OCI-LY1 (cell line): ENCODE measurements around the gene RNF121.

Source experiments
- H2AFZ ChIP-seq: fragments of 200-600 bp; sonication (generic), shearing (Covaris generic); 2 replicates; pipeline ENCODE4 v1.6.0; 2014; ENCODE audit warnings: antibody characterized with exemption, mild to moderate bottlenecking, low read length
- H3F3A ChIP-seq: fragments of 200-600 bp; sonication (generic), shearing (Covaris generic); 2 replicates; pipeline ENCODE4 v1.6.0; 2014; ENCODE audit warnings: mild to moderate bottlenecking, antibody characterized with exemption, low read length, moderate library complexity; ENCODE audit not compliant: insufficient read depth
- H3K27ac ChIP-seq: fragments of 200-600 bp; sonication (generic); 2 replicates; pipeline ENCODE4 v1.5.1; 2014; ENCODE audit warnings: low read length, mixed run types, mild to moderate bottlenecking, low read depth; ENCODE audit not compliant: poor library complexity, severe bottlenecking
- H3K27me3 ChIP-seq: fragments of 200-600 bp; sonication (generic); 2 replicates; pipeline ENCODE4 v1.6.0; 2014; ENCODE audit warnings: antibody characterized with exemption, mild to moderate bottlenecking, low read length, moderate library complexity; ENCODE audit not compliant: insufficient read depth
- H3K36me3 ChIP-seq: fragments of 200-600 bp; sonication (generic); 2 replicates; pipeline ENCODE4 v1.6.1; 2014; ENCODE audit warnings: mild to moderate bottlenecking, antibody characterized with exemption, low read length, moderate library complexity, mixed read lengths; ENCODE audit not compliant: insufficient read depth
- H3K4me1 ChIP-seq: fragments of 200-600 bp; sonication (generic); 2 replicates; pipeline ENCODE4 v1.5.1; 2014; ENCODE audit warnings: mild to moderate bottlenecking, low read length, moderate library complexity; ENCODE audit not compliant: insufficient read depth, severe bottlenecking
- H3K4me2 ChIP-seq: fragments of 200-600 bp; sonication (generic), shearing (Covaris generic); 2 replicates; pipeline ENCODE4 v1.6.1; 2014; ENCODE audit warnings: low read length
- H3K4me3 ChIP-seq: fragments of 200-600 bp; sonication (generic); 2 replicates; pipeline ENCODE4 v1.5.1; 2014; ENCODE audit warnings: low read length, low read depth, mild to moderate bottlenecking, mixed read lengths; ENCODE audit not compliant: poor library complexity, severe bottlenecking
- H3K79me2 ChIP-seq: fragments of 200-600 bp; shearing (Covaris generic); 2 replicates; pipeline ENCODE4 v1.6.1; 2016; ENCODE audit warnings: mixed run types, low read length, mixed read lengths; ENCODE audit not compliant: insufficient read depth
- H3K9ac ChIP-seq: fragments of 200-600 bp; sonication (generic), shearing (Covaris generic); 2 replicates; pipeline ENCODE4 v1.6.1; 2014; ENCODE audit warnings: mild to moderate bottlenecking, low read length, mixed read lengths
- H3K9me2 ChIP-seq: fragments of 200-600 bp; sonication (generic), shearing (Covaris generic); 2 replicates; pipeline ENCODE4 v1.6.1; 2014; ENCODE audit warnings: low read depth, mild to moderate bottlenecking, low read length, mixed read lengths
- H3K9me3 ChIP-seq: fragments of 200-600 bp; shearing (Covaris generic); 2 replicates; pipeline ENCODE4 v1.6.1; 2014; ENCODE audit warnings: low read length, mixed read lengths
- H4K20me1 ChIP-seq: fragments of 200-600 bp; sonication (generic), shearing (Covaris generic); 2 replicates; pipeline ENCODE4 v1.6.0; 2016; ENCODE audit warnings: mild to moderate bottlenecking, low read length; ENCODE audit not compliant: insufficient read depth
- EZH2 ChIP-seq: fragments of 200-600 bp; sonication (generic), shearing (Covaris generic); IDR thresholded peaks from 2 replicates; pipeline ENCODE4 v1.8.0; 2017; ENCODE audit warnings: borderline replicate concordance, mixed run types, mild to moderate bottlenecking, antibody characterized with exemption, low read length, moderate library complexity, mixed read lengths
- TF ChIP-seq, protein P1 (sequence below): fragments of 200-600 bp; sonication (generic), shearing (Covaris generic); IDR thresholded peaks from 2 replicates; pipeline ENCODE4 v1.5.1; 2017; ENCODE audit warnings: mild to moderate bottlenecking, antibody characterized with exemption, low read length, moderate library complexity, mixed read lengths

Gene RNF121

GRCh38 chr11:71927820-71928736 lies 768 bp upstream of the RNF121 start, which contains the start of gene XNDC1N:
TSS of gene XNDC1N (minus strand) at chr11:71928594. CDS start at chr11:71923353, 5,241 bp downstream.
- peaks cover 19% of the 10 kb centered on the region for H3K36me3 ChIP-seq
- no peaks in the 10 kb centered on the region for H3K27me3 ChIP-seq
- peak within 1 kb of the TSS; percentile 92 for H3K4me2 ChIP-seq
- H3K4me1 ChIP-seq: peaks cover 46% of the 10 kb centered on the region
- H3K79me2 ChIP-seq: peaks cover 51% of the 10 kb centered on the region
- no peaks in the 10 kb centered on the region for H3K9me2 ChIP-seq
- H3K9me3 ChIP-seq: no peaks in the 10 kb centered on the region
- no peaks in the 10 kb centered on the region for H4K20me1 ChIP-seq
- no peaks in the 10 kb centered on the region for H3F3A ChIP-seq
- no peak for TF ChIP-seq EZH2
- TF ChIP-seq, protein P1, sequence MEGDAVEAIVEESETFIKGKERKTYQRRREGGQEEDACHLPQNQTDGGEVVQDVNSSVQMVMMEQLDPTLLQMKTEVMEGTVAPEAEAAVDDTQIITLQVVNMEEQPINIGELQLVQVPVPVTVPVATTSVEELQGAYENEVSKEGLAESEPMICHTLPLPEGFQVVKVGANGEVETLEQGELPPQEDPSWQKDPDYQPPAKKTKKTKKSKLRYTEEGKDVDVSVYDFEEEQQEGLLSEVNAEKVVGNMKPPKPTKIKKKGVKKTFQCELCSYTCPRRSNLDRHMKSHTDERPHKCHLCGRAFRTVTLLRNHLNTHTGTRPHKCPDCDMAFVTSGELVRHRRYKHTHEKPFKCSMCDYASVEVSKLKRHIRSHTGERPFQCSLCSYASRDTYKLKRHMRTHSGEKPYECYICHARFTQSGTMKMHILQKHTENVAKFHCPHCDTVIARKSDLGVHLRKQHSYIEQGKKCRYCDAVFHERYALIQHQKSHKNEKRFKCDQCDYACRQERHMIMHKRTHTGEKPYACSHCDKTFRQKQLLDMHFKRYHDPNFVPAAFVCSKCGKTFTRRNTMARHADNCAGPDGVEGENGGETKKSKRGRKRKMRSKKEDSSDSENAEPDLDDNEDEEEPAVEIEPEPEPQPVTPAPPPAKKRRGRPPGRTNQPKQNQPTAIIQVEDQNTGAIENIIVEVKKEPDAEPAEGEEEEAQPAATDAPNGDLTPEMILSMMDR: no peak
- H3K4me3 ChIP-seq: peak within 1 kb of the TSS; percentile 82
- peak within 1 kb of the TSS; percentile 95 for H3K9ac ChIP-seq
- peak within 1 kb of the TSS; percentile 92 for H3K27ac ChIP-seq
- peak within 1 kb of the TSS; percentile 67; the same call in 1 of the 2 replicates for H2AFZ ChIP-seq

- Histone ChIP-seq H3K27ac (no peak overlapping the region), H3K9me2 (no peaks in the 10 kb centered on the region), H3K9ac (peak overlapping the region; percentile 95), H2AFZ (no peak overlapping the region), H3K4me2 (peak overlapping the region; percentile 92), H3K9me3 (no peaks in the 10 kb centered on the region), H3F3A (no peaks in the 10 kb centered on the region), H3K4me1 (peaks cover 60% of the 10 kb centered on the region), H3K79me2 (peaks cover 65% of the 10 kb centered on the region), H3K36me3 (peaks cover 19% of the 10 kb centered on the region), H3K4me3 (peak overlapping the region; percentile 82), H4K20me1 (no peaks in the 10 kb centered on the region), H3K27me3 (no peaks in the 10 kb centered on the region)
- TF ChIP-seq, protein P1: no peak
- TF ChIP-seq EZH2: no peak
These were observed 645 bp downstream of the RNF121 start for GRCh38 chr11:71929491-71929890.

DNA sequence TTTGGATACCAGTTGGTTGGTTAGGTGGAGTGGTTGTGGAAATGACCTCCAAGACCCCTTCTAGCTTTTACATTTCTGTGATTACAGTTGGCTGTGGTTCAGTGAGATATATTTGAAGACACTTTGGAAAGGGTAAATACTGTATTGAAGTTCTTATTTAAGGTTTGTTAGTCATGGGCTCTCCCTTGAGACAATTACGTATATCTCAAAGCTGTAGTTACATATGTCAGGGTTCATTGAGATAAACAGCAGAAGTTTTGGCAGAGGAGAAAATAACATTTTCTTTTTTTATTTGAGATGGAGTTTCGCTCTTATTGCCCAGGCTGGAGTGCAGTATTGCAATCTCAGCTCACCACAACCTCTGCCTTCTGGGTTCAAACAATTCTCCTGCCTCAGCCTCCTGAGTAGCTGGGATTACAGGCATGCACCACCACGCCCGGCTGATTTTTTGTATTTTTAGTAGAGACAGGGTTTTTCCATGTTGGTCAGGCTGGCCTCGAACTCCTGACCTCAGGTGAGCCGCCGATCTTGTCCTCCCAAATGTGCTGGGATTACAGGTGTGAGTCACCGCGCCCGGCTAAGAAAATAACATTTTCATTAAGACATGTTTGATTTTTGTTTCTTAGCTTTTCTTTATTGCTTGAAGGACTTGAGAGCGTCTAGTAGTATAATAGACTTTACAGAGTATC lies 1.9 kb downstream of the RNF121 start:
- Histone ChIP-seq H4K20me1 (no peaks in the 10 kb centered on the region), H3K36me3 (peaks cover 9% of the 10 kb centered on the region), H3K4me2 (peak overlapping the region; percentile 92), H3K79me2 (peaks cover 74% of the 10 kb centered on the region), H3K9ac (no peak overlapping the region; the same call in 1 of the 2 replicates), H3K4me3 (peak overlapping the region; percentile 82), H2AFZ (no peak overlapping the region), H3K27ac (peak overlapping the region; percentile 16), H3F3A (no peaks in the 10 kb centered on the region), H3K9me2 (no peaks in the 10 kb centered on the region), H3K4me1 (peaks cover 64% of the 10 kb centered on the region), H3K27me3 (no peaks in the 10 kb centered on the region), H3K9me3 (no peaks in the 10 kb centered on the region)
- TF ChIP-seq EZH2: no peak
- TF ChIP-seq, protein P1: no peak
